ENCODE measurements around the gene TARBP1. TPM values are rescaled to one million over a fixed set of nuclear protein-coding genes. Genes with fewer than 3 reads are reported as not detected.

TARBP1 gene
- total RNA-seq, 2 donors from 2014 or later, result 19.6 to 23.1 TPM

- Histone ChIP-seq H3K4me1 (peaks cover 7% of the 10 kb centered on the region), H3K9me3 (no peaks in the 10 kb centered on the region), H3K36me3 (no peaks in the 10 kb centered on the region), H3K4me3 (peak within 1 kb of the TSS; percentile 57), H3K27ac (peak within 1 kb of the TSS; percentile 87), H3K9ac (ENCODE audit: low read depth in 2 of 2, low read length in 2 of 2) (peak within 1 kb of the TSS; percentile 90 to 98), H3K27me3 (no peaks in the 10 kb centered on the region)
- DNase-seq, result peak; percentile 93
- intact Hi-C loops (cut with DNase I), result no loop called here
- no peak for TF ChIP-seq CTCF (IDR thresholded peaks at IDR 0.05)
Measured at GRCh38 chr1:234373064-234373958, 105.7 kb downstream of the TARBP1 start, which contains the start of gene COA6. COA6 (plus strand) TSS chr1:234373456; CDS start chr1:234373467, 11 bp downstream.

GRCh38 chr1:234372011-234372757 lies 106.8 kb downstream of the TARBP1 start:
- intact Hi-C loops (cut with DNase I), result no loop called here
- H3K9ac ChIP-seq (ENCODE audit: low read depth in 2 of 2, low read length in 2 of 2), result peak overlapping the region; percentile 90 to 98
- no peaks in the 10 kb centered on the region for H3K27me3 ChIP-seq
- no peak overlapping the region for H3K27ac ChIP-seq
- DNase-seq, result no peak
- no peaks in the 10 kb centered on the region for H3K9me3 ChIP-seq
- H3K4me1 ChIP-seq, result peaks cover 7% of the 10 kb centered on the region
- H3K4me3 ChIP-seq, result peak overlapping the region; percentile 57
- no peak for TF ChIP-seq CTCF (IDR thresholded peaks at IDR 0.05)
- no peaks in the 10 kb centered on the region for H3K36me3 ChIP-seq

- no peaks in the 10 kb centered on the region for H3K36me3 ChIP-seq
- TF ChIP-seq CTCF (IDR thresholded peaks at IDR 0.05), result no peak
- H3K27me3 ChIP-seq, result no peaks in the 10 kb centered on the region
- DNase-seq, result no peak
- intact Hi-C loops (cut with DNase I), result no loop called here
- no peak overlapping the region for H3K9ac ChIP-seq (ENCODE audit: low read depth in 2 of 2, low read length in 2 of 2)
- H3K4me3 ChIP-seq, result no peak overlapping the region
- no peak overlapping the region for H3K27ac ChIP-seq
- H3K9me3 ChIP-seq, result no peaks in the 10 kb centered on the region
- H3K4me1 ChIP-seq, result peaks cover 7% of the 10 kb centered on the region
Measured at GRCh38 chr1:234371414-234371813, 107.6 kb downstream of the TARBP1 start.

GRCh38 chr1:234369784-234370183 lies 109.2 kb downstream of the TARBP1 start:
- DNase-seq, result no peak
- Histone ChIP-seq H3K27me3 (no peaks in the 10 kb centered on the region), H3K36me3 (no peaks in the 10 kb centered on the region), H3K27ac (no peak overlapping the region), H3K9me3 (no peaks in the 10 kb centered on the region), H3K9ac (ENCODE audit: low read depth in 2 of 2, low read length in 2 of 2) (no peak overlapping the region), H3K4me3 (no peak overlapping the region), H3K4me1 (peaks cover 7% of the 10 kb centered on the region)
- no peak for TF ChIP-seq CTCF (IDR thresholded peaks at IDR 0.05)
- intact Hi-C loops (cut with DNase I), result no loop called here

- peaks cover 3% of the 10 kb centered on the region for H3K4me1 ChIP-seq
- H3K27me3 ChIP-seq, result no peaks in the 10 kb centered on the region
- no peak for TF ChIP-seq CTCF (IDR thresholded peaks at IDR 0.05)
- no peak for DNase-seq
- no peak overlapping the region for H3K9ac ChIP-seq (ENCODE audit: low read depth in 2 of 2, low read length in 2 of 2)
- no peak overlapping the region for H3K27ac ChIP-seq
- intact Hi-C loops (cut with DNase I), result no loop called here
- H3K4me3 ChIP-seq, result no peak overlapping the region
- H3K36me3 ChIP-seq, result no peaks in the 10 kb centered on the region
- H3K9me3 ChIP-seq, result no peaks in the 10 kb centered on the region
Measured at GRCh38 chr1:234369033-234369430, 109.9 kb downstream of the TARBP1 start.
